NT2/D1 (cell line): Measurements from ENCODE around the gene C17orf75.

Source experiments
- YY1 ChIP-seq: IDR thresholded peaks from 2 replicates; pipeline ENCODE4 v1.6.1; 2011; ENCODE audit not compliant: insufficient read length, insufficient read depth
- ZNF274 ChIP-seq: IDR thresholded peaks from 2 replicates; pipeline ENCODE4 v1.6.1; 2011; ENCODE audit warnings: mild to moderate bottlenecking, low read depth, low read length

DNA sequence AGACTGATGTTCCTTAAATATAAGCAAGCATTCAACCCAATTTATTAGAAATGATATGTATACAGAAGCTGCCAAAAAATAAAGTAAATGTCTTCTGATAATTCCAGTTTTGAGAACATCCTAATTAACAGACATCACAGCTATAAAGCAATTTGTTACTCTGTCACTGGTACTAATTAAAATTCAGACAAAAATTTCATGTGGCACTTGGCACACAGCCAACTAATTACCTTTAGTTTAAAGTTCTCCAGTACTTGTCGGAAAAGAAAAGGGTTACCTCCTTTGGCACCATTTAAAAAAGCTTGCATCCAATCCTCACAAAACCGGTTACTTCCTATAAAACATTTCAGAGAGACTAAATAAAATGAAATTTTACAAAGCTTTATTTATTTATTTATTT lies 8.8 kb downstream of the C17orf75 start:
- TF ChIP-seq ZNF274 (no peak), YY1 (no peak)
